Measurements from ENCODE around the gene CRISP2.
"Not testable (repeated sequence)": the region's sequence is repeated elsewhere in the genome, so short reads cannot be mapped to it uniquely, and the experiment has no call there.

The CRISP2 gene

GRCh38 chr6:49713346-49713745, at the start of gene CRISP2:
TSS of gene CRISP2 (minus strand) at chr6:49713543. CDS start at chr6:49709196, 4,347 bp downstream.
- no peak for DNase-seq (ENCODE audit: low read depth)

- DNase-seq (ENCODE audit: low read depth): no peak
Observed at GRCh38 chr6:49744259-49744658, 30.9 kb upstream of the CRISP2 start, which contains the start of gene CRISP3. TSS of gene CRISP3 (minus strand) at chr6:49744388. CDS start at chr6:49744367, 21 bp downstream.

- no peak for DNase-seq (ENCODE audit: low read depth)
Observed at GRCh38 chr6:49743429-49743828, 30.1 kb upstream of the CRISP2 start.

GRCh38 chr6:49739423-49739822, 26.1 kb upstream of the CRISP2 start:
- no peak for DNase-seq (ENCODE audit: low read depth)

- DNase-seq (ENCODE audit: low read depth): no peak
Observed at GRCh38 chr6:49736017-49736508, 22.7 kb upstream of the CRISP2 start.

- DNase-seq (ENCODE audit: low read depth): no peak
Observed at GRCh38 chr6:49733680-49734079, 20.3 kb upstream of the CRISP2 start.

- no peak for DNase-seq (ENCODE audit: low read depth)
Observed at GRCh38 chr6:49732781-49733180, 19.4 kb upstream of the CRISP2 start.

GRCh38 chr6:49730251-49730650, 16.9 kb upstream of the CRISP2 start:
- DNase-seq (ENCODE audit: low read depth): no peak

GRCh38 chr6:49723917-49724316, 10.6 kb upstream of the CRISP2 start:
- DNase-seq (ENCODE audit: low read depth): not testable (repeated sequence)

- no peak for DNase-seq (ENCODE audit: low read depth)
Observed at GRCh38 chr6:49721297-49721696, 8.0 kb upstream of the CRISP2 start.

GRCh38 chr6:49720372-49720771, 7.0 kb upstream of the CRISP2 start:
- no peak for DNase-seq (ENCODE audit: low read depth)

- DNase-seq (ENCODE audit: low read depth): no peak
Observed at GRCh38 chr6:49698478-49698877, 14.9 kb downstream of the CRISP2 start.

GRCh38 chr6:49693512-49693911, 19.8 kb downstream of the CRISP2 start:
- DNase-seq (ENCODE audit: low read depth): no peak

GRCh38 chr6:49692534-49692933, 20.8 kb downstream of the CRISP2 start:
- DNase-seq (ENCODE audit: low read depth): no peak

- DNase-seq (ENCODE audit: low read depth): no peak
Observed at GRCh38 chr6:49676671-49677281, 36.6 kb downstream of the CRISP2 start.

GRCh38 chr6:49675816-49676215, 37.5 kb downstream of the CRISP2 start:
- DNase-seq (ENCODE audit: low read depth): no peak

GRCh38 chr6:49668083-49668511, 45.2 kb downstream of the CRISP2 start:
- no peak for DNase-seq (ENCODE audit: low read depth)

- DNase-seq (ENCODE audit: low read depth): no peak
Observed at GRCh38 chr6:49666930-49667757, 46.2 kb downstream of the CRISP2 start.

GRCh38 chr6:49666480-49666879, 46.9 kb downstream of the CRISP2 start:
- no peak for DNase-seq (ENCODE audit: low read depth)

- DNase-seq (ENCODE audit: low read depth): no peak
Observed at GRCh38 chr6:49664817-49665216, 48.5 kb downstream of the CRISP2 start.

- not testable (repeated sequence) for DNase-seq (ENCODE audit: low read depth)
Observed at GRCh38 chr6:49664054-49664453, 49.3 kb downstream of the CRISP2 start.

- DNase-seq (ENCODE audit: low read depth): no peak
Observed at GRCh38 chr6:49662892-49663261, 50.5 kb downstream of the CRISP2 start.

GRCh38 chr6:49662231-49662891, 51.0 kb downstream of the CRISP2 start:
- no peak for DNase-seq (ENCODE audit: low read depth)
